ENCODE measurements around the gene GGTA1. TPM values are rescaled to one million over a fixed set of nuclear protein-coding genes. Genes with fewer than 3 reads are reported as not detected.

Gene GGTA1
- total and polyA plus RNA-seq, 2 donors (not counting 1 experiment from before 2014, with no cell fraction given): not detected

DNA sequence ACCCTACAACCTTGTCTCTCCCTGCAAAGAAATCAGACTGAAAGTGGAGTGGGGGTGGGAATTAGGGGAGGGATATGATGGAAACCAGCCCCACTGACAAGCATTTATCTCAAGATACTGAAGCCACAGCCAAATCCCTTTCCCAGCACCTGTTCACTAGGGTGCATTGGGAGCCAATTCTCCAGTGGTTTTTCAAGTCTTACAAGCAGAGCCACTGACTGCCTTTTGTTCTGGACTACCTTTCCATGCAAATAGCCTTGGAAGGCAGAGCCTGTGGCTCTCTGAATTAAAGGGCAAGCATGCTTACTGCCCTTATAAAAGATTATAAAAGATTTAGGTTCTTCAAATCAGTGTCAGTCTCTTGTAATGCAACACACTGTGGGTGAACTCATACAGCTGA is 8.8 kb upstream of the GGTA1 start:
- no peaks in the 10 kb centered on the region for H3K36me3 ChIP-seq (ENCODE audit: control insufficient read depth, insufficient read depth, low read length)
- no peak overlapping the region for H3K4me2 ChIP-seq (ENCODE audit: extremely low read depth, insufficient read depth, low read length)
- H2AFZ ChIP-seq (ENCODE audit: low read length): no peak overlapping the region
- no peak for DNase-seq (ENCODE audit: low read depth in 2 of 2)
- no peaks in the 10 kb centered on the region for H4K20me1 ChIP-seq (ENCODE audit: control insufficient read depth, extremely low read depth, insufficient read depth, low read length)
- no peak overlapping the region for H3K27ac ChIP-seq (ENCODE audit: insufficient read depth, low read length)
- no peaks in the 10 kb centered on the region for H3K4me1 ChIP-seq (ENCODE audit: control insufficient read depth, extremely low read depth, insufficient read depth, low read length)
- H3K27me3 ChIP-seq (ENCODE audit: control insufficient read depth, insufficient read depth, low read length): peaks cover 5% of the 10 kb centered on the region
- TF ChIP-seq EZH2 (IDR thresholded peaks at IDR 0.05; ENCODE audit: low read length, missing control alignments): no peak
- TF ChIP-seq, protein P1, sequence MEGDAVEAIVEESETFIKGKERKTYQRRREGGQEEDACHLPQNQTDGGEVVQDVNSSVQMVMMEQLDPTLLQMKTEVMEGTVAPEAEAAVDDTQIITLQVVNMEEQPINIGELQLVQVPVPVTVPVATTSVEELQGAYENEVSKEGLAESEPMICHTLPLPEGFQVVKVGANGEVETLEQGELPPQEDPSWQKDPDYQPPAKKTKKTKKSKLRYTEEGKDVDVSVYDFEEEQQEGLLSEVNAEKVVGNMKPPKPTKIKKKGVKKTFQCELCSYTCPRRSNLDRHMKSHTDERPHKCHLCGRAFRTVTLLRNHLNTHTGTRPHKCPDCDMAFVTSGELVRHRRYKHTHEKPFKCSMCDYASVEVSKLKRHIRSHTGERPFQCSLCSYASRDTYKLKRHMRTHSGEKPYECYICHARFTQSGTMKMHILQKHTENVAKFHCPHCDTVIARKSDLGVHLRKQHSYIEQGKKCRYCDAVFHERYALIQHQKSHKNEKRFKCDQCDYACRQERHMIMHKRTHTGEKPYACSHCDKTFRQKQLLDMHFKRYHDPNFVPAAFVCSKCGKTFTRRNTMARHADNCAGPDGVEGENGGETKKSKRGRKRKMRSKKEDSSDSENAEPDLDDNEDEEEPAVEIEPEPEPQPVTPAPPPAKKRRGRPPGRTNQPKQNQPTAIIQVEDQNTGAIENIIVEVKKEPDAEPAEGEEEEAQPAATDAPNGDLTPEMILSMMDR (conservative IDR thresholded peaks at IDR 0.05 in 1 of 2, IDR thresholded peaks at IDR 0.05 in 1 of 2; ENCODE audit: low read depth in 1 of 2, low read length in 2 of 2): no peak
- H3K9me3 ChIP-seq (ENCODE audit: control insufficient read depth, insufficient read depth, low read depth, low read length): no peaks in the 10 kb centered on the region
- no peak overlapping the region for H3K4me3 ChIP-seq (replicated peaks in 1 of 4; ENCODE audit: control extremely low read depth in 1 of 4, insufficient read depth in 1 of 4, low read depth in 3 of 4, low read length in 4 of 4)
- no peaks in the 10 kb centered on the region for H3K79me2 ChIP-seq (ENCODE audit: control insufficient read depth, insufficient read depth, low read length)
- no peak overlapping the region for H3K9ac ChIP-seq (ENCODE audit: insufficient read depth, low read length)

DNA sequence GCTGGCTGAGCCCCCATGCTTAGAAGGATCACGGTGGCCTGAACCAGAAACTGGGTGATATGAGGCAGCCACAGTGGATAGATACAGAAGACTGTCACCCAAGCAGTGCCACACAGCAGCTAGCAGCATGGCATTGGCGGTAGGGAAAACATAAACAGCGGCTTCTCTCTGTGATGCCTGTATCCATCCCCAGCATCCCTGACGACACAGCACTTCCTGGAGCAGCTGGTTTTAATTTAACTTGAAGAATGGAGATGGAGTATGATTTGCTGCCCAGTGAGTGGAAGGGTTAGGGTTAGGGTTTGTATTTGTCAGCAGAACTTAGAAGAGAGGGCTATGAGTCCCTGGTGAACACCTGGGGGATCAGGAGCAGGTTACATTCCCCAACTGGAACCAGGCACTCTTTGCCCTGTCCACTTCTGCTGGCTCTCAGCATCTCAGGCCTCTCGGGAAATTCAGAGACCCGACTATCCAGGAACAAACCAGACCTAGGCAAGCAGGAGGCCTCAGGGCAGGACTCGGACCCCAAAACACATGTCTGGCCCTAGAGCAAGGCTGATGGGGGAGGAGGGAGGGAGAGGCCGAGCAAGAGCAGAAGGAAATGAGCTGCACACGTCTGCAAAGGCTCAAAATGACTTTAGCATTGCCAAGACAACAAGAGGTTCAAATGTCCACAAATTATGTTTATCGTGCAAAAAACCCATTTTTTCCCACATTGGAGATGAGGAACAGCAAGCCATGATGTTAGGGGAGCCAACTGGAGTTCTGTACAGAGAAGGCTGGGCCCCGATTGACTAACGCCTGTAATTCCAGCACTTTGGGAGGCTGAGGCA is 6.5 kb upstream of the GGTA1 start:
- Histone ChIP-seq H3K9ac (ENCODE audit: insufficient read depth, low read length) (no peak overlapping the region), H3K79me2 (ENCODE audit: control insufficient read depth, insufficient read depth, low read length) (no peaks in the 10 kb centered on the region), H3K4me1 (ENCODE audit: control insufficient read depth, extremely low read depth, insufficient read depth, low read length) (no peaks in the 10 kb centered on the region), H3K9me3 (ENCODE audit: control insufficient read depth, insufficient read depth, low read depth, low read length) (no peaks in the 10 kb centered on the region), H3K27me3 (ENCODE audit: control insufficient read depth, insufficient read depth, low read length) (peaks cover 9% of the 10 kb centered on the region), H2AFZ (ENCODE audit: low read length) (no peak overlapping the region), H4K20me1 (ENCODE audit: control insufficient read depth, extremely low read depth, insufficient read depth, low read length) (no peaks in the 10 kb centered on the region), H3K4me2 (ENCODE audit: extremely low read depth, insufficient read depth, low read length) (no peak overlapping the region), H3K4me3 (replicated peaks in 1 of 4; ENCODE audit: control extremely low read depth in 1 of 4, insufficient read depth in 1 of 4, low read depth in 3 of 4, low read length in 4 of 4) (no peak overlapping the region), H3K36me3 (ENCODE audit: control insufficient read depth, insufficient read depth, low read length) (no peaks in the 10 kb centered on the region), H3K27ac (ENCODE audit: insufficient read depth, low read length) (no peak overlapping the region)
- TF ChIP-seq, protein P1 (conservative IDR thresholded peaks at IDR 0.05 in 1 of 2, IDR thresholded peaks at IDR 0.05 in 1 of 2; ENCODE audit: low read depth in 1 of 2, low read length in 2 of 2): no peak
- no peak for TF ChIP-seq EZH2 (IDR thresholded peaks at IDR 0.05; ENCODE audit: low read length, missing control alignments)
- no peak for DNase-seq (ENCODE audit: low read depth in 2 of 2)

DNA sequence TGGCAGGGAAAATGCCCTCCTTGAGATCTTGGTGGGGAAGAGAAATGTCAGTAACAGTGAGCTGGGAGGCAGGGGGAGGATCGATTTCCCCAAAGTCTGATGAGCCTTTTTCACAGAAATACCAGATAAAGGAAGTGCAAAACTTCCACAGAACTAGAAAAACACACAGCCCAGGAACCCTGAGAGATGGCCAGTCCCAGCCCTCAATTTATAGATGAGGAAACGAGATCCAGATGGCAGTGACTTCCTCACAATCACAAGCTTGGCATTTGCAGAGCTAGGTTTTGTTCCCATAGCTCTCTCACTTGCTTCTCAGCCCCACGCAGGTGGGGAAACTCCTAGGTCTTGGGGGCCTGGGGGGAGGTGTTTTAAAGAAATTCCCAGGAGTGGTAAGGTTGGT is 3.8 kb upstream of the GGTA1 start:
- TF ChIP-seq EZH2 (IDR thresholded peaks at IDR 0.05; ENCODE audit: low read length, missing control alignments): no peak
- TF ChIP-seq, protein P1 (conservative IDR thresholded peaks at IDR 0.05 in 1 of 2, IDR thresholded peaks at IDR 0.05 in 1 of 2; ENCODE audit: low read depth in 1 of 2, low read length in 2 of 2): no peak
- peaks cover 13% of the 10 kb centered on the region for H3K27me3 ChIP-seq (ENCODE audit: control insufficient read depth, insufficient read depth, low read length)
- no peak for DNase-seq (ENCODE audit: low read depth in 2 of 2)

More for the DNA sequence above, 3.8 kb upstream of the GGTA1 start:
- no peak overlapping the region for H2AFZ ChIP-seq (ENCODE audit: low read length)
- H3K4me2 ChIP-seq (ENCODE audit: extremely low read depth, insufficient read depth, low read length): no peak overlapping the region
- peaks cover 4% of the 10 kb centered on the region for H3K4me1 ChIP-seq (ENCODE audit: control insufficient read depth, extremely low read depth, insufficient read depth, low read length)
- no peaks in the 10 kb centered on the region for H3K79me2 ChIP-seq (ENCODE audit: control insufficient read depth, insufficient read depth, low read length)
- H4K20me1 ChIP-seq (ENCODE audit: control insufficient read depth, extremely low read depth, insufficient read depth, low read length): no peaks in the 10 kb centered on the region
- H3K36me3 ChIP-seq (ENCODE audit: control insufficient read depth, insufficient read depth, low read length): no peaks in the 10 kb centered on the region
- no peak overlapping the region for H3K9ac ChIP-seq (ENCODE audit: insufficient read depth, low read length)
- H3K9me3 ChIP-seq (ENCODE audit: control insufficient read depth, insufficient read depth, low read depth, low read length): no peaks in the 10 kb centered on the region
- no peak overlapping the region for H3K4me3 ChIP-seq (replicated peaks in 1 of 4; ENCODE audit: control extremely low read depth in 1 of 4, insufficient read depth in 1 of 4, low read depth in 3 of 4, low read length in 4 of 4)
- H3K27ac ChIP-seq (ENCODE audit: insufficient read depth, low read length): no peak overlapping the region

Data from fibroblast of lung (primary cell).